GM10248 (cell line): ENCODE data around the gene ASB18.

Experiments
- CTCF ChIA-PET: fragments of 300-600 bp; sonication (Branson Sonifier 250); formaldehyde crosslinking; extraction: SDS; loops from one replicate; lab custom pipeline; 2021; ENCODE audit warnings: antibody characterized with exemption; lab: Yijun Ruan, JAX
- POLR2A ChIA-PET: fragments of 350-650 bp; sonication (Branson Sonifier 250); formaldehyde crosslinking; extraction: SDS; loops from one replicate; lab custom pipeline; 2020; ENCODE audit warnings: antibody characterized with exemption; lab: Yijun Ruan, JAX
- DNase-seq: peaks from one replicate; pipeline ENCODE4 v3.0.0; 2012; ENCODE audit errors: extremely low spot score
- CTCF ChIP-seq: IDR thresholded peaks from 2 replicates; pipeline ENCODE4 v1.5.1; 2012; ENCODE audit warnings: mild to moderate bottlenecking, low read depth; ENCODE audit errors: extremely low read depth, missing control alignments, control extremely low read depth

Gene ASB18

GRCh38 chr2:236239276-236240065, 24.7 kb downstream of the ASB18 start:
- CTCF ChIA-PET: interaction anchor here (1.6 kb wide), 1 partner anchor 12 kb away, joined by 4 read pairs; no protein-coding TSS in a partner anchor

GRCh38 chr2:236238751-236239150, 25.5 kb downstream of the ASB18 start:
- POLR2A ChIA-PET: no interaction called here
- TF ChIP-seq CTCF: no peak
- CTCF ChIA-PET: interaction anchor here (1.6 kb wide), 1 partner anchor 11 kb away, joined by 4 read pairs; no protein-coding TSS in a partner anchor
- DNase-seq: no peak

More at GRCh38 chr2:236239276-236240065, 24.7 kb downstream of the ASB18 start:
- no peak for DNase-seq
- POLR2A ChIA-PET: no interaction called here
- no peak for TF ChIP-seq CTCF

- no peak for DNase-seq
- CTCF ChIA-PET: interaction anchor here (1.6 kb wide), 1 partner anchor 10 kb away, joined by 4 read pairs; no protein-coding TSS in a partner anchor
- POLR2A ChIA-PET: no interaction called here
- TF ChIP-seq CTCF: no peak
Observed at GRCh38 chr2:236237468-236238190, 26.6 kb downstream of the ASB18 start.

- no peak for TF ChIP-seq CTCF
- ChIA-PET CTCF (no interaction called here), POLR2A (no interaction called here)
- no peak for DNase-seq
Observed at GRCh38 chr2:236236559-236237452, 27.4 kb downstream of the ASB18 start.

- no peak for DNase-seq
- no peak for TF ChIP-seq CTCF
- POLR2A ChIA-PET: no interaction called here
- CTCF ChIA-PET: no interaction called here
Observed at GRCh38 chr2:236229186-236229585, 35.0 kb downstream of the ASB18 start.

GRCh38 chr2:236223675-236224074, 40.5 kb downstream of the ASB18 start:
- TF ChIP-seq CTCF: no peak
- no peak for DNase-seq
- CTCF ChIA-PET: no interaction called here
- POLR2A ChIA-PET: no interaction called here
